ENCODE measurements around the gene OR6C75. TPM values are rescaled to one million over a fixed set of nuclear protein-coding genes. Genes with fewer than 3 reads are reported as not detected.

The OR6C75 gene
- total and polyA plus RNA-seq, 2 experiments from 2014 or later: not detected

GRCh38 chr12:55396326-55396725 is 33.6 kb downstream of the OR6C75 start:
- Histone ChIP-seq H3K79me2 (replicated peaks; ENCODE audit: insufficient read depth) (no peaks in the 10 kb centered on the region), H3K4me3 (no peak overlapping the region), H3K36me3 (ENCODE audit: insufficient read depth) (no peaks in the 10 kb centered on the region), H3K27me3 (ENCODE audit: insufficient read depth) (no peaks in the 10 kb centered on the region), H3K27ac (ENCODE audit: low read depth) (no peak overlapping the region), H3F3A (replicated peaks; ENCODE audit: low read depth) (no peaks in the 10 kb centered on the region), H3K4me1 (ENCODE audit: insufficient read depth) (no peaks in the 10 kb centered on the region), H3K9me2 (ENCODE audit: insufficient read depth) (no peaks in the 10 kb centered on the region), H3K4me2 (no peak overlapping the region), H4K20me1 (replicated peaks; ENCODE audit: insufficient read depth) (no peaks in the 10 kb centered on the region), H2AFZ (no peak overlapping the region)
- H3K36me3 Mint-ChIP-seq (ENCODE audit: low read depth): peaks cover 5% of the 10 kb centered on the region
- H3K9me3 Mint-ChIP-seq: peaks cover 8% of the 10 kb centered on the region
- H3K4me1 Mint-ChIP-seq: peaks cover 5% of the 10 kb centered on the region
- peaks cover 5% of the 10 kb centered on the region for H3K27me3 Mint-ChIP-seq (ENCODE audit: insufficient read depth, low read depth, poor library complexity)
- H3K27ac Mint-ChIP-seq: no peak overlapping the region
- no peak overlapping the region for H3K4me3 Mint-ChIP-seq
- TF ChIP-seq CREB1 (CRISPR knock-in tag; IDR thresholded peaks at IDR 0.05; ENCODE audit: low read depth): no peak
- TF ChIP-seq ZNF462 (CRISPR knock-in tag; IDR thresholded peaks at IDR 0.05): no peak
- TF ChIP-seq REST (IDR thresholded peaks at IDR 0.05; ENCODE audit: unreplicated experiment): no peak
- TF ChIP-seq STAT1 (IDR thresholded peaks at IDR 0.05; ENCODE audit: unreplicated experiment): no peak
- no peak for TF ChIP-seq EZH2phosphoT487 (IDR thresholded peaks at IDR 0.05; ENCODE audit: unreplicated experiment)
- no peak for TF ChIP-seq ZNF114 (CRISPR knock-in tag; IDR thresholded peaks at IDR 0.05)
- TF ChIP-seq POLR2AphosphoS5 (IDR thresholded peaks at IDR 0.05; ENCODE audit: low read depth): no peak
- TF ChIP-seq JUNB (IDR thresholded peaks at IDR 0.05; ENCODE audit: unreplicated experiment): no peak
- TF ChIP-seq ETS1 (IDR thresholded peaks at IDR 0.05): no peak
- TF ChIP-seq NANOG (IDR thresholded peaks at IDR 0.05; ENCODE audit: borderline replicate concordance): no peak
- TF ChIP-seq ZNF331 (CRISPR knock-in tag; IDR thresholded peaks at IDR 0.05; ENCODE audit: low read depth): no peak
- no peak for TF ChIP-seq EZH2 (IDR thresholded peaks at IDR 0.05; ENCODE audit: low read depth, unreplicated experiment)
- TF ChIP-seq, protein P1, sequence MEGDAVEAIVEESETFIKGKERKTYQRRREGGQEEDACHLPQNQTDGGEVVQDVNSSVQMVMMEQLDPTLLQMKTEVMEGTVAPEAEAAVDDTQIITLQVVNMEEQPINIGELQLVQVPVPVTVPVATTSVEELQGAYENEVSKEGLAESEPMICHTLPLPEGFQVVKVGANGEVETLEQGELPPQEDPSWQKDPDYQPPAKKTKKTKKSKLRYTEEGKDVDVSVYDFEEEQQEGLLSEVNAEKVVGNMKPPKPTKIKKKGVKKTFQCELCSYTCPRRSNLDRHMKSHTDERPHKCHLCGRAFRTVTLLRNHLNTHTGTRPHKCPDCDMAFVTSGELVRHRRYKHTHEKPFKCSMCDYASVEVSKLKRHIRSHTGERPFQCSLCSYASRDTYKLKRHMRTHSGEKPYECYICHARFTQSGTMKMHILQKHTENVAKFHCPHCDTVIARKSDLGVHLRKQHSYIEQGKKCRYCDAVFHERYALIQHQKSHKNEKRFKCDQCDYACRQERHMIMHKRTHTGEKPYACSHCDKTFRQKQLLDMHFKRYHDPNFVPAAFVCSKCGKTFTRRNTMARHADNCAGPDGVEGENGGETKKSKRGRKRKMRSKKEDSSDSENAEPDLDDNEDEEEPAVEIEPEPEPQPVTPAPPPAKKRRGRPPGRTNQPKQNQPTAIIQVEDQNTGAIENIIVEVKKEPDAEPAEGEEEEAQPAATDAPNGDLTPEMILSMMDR (conservative IDR thresholded peaks at IDR 0.05; ENCODE audit: low read depth in 2 of 2): no peak
- ATAC-seq: no peak
- no peak for DNase-seq (ENCODE audit: low spot score)
